Mammary epithelial cell (primary cell): Measurements from ENCODE around the gene NBEA.

Source experiments
- EZH2 ChIP-seq: IDR thresholded peaks from 2 replicates; pipeline ENCODE4 v1.6.1; 2012; ENCODE audit warnings: low read length, inconsistent platforms, borderline replicate concordance
- TF ChIP-seq, protein P1 (sequence below), 2 donors: IDR thresholded peaks in 1 of 2; conservative IDR thresholded peaks in 1 of 2; 2 replicates each; pipeline ENCODE4 v1.5.1; 2011 to 2012; ENCODE audit warnings: inconsistent platforms in 2 of 2, low read length in 2 of 2, mild to moderate bottlenecking in 2 of 2, control low read depth in 1 of 2, low read depth in 1 of 2; ENCODE audit not compliant: insufficient read depth in 1 of 2; ENCODE audit errors: extremely low read depth in 1 of 2

DNA sequence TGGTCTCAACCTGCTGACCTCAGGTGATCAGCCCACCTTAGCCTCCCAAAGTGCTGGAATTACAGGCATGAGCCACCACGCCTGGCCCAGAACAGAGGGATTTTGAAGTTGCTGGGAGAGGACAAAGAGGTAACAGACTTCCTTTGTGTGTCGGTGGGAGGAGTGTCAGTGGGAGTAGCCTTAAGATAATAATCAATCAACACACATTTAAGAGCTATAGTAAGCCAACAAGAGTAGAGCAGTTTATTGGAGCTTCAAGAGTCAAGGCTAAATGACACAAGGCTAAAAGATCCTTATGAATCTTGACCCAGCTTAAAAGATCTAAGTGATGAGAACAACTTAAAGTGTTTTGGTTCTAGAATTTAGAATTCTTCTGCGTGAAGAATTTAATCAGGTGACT lies 47.3 kb upstream of the NBEA start:
- TF ChIP-seq, protein P1, sequence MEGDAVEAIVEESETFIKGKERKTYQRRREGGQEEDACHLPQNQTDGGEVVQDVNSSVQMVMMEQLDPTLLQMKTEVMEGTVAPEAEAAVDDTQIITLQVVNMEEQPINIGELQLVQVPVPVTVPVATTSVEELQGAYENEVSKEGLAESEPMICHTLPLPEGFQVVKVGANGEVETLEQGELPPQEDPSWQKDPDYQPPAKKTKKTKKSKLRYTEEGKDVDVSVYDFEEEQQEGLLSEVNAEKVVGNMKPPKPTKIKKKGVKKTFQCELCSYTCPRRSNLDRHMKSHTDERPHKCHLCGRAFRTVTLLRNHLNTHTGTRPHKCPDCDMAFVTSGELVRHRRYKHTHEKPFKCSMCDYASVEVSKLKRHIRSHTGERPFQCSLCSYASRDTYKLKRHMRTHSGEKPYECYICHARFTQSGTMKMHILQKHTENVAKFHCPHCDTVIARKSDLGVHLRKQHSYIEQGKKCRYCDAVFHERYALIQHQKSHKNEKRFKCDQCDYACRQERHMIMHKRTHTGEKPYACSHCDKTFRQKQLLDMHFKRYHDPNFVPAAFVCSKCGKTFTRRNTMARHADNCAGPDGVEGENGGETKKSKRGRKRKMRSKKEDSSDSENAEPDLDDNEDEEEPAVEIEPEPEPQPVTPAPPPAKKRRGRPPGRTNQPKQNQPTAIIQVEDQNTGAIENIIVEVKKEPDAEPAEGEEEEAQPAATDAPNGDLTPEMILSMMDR (conservative IDR thresholded peaks at IDR 0.05 in 1 of 2, IDR thresholded peaks at IDR 0.05 in 1 of 2; ENCODE audit: extremely low read depth in 1 of 2, insufficient read depth in 1 of 2, low read depth in 1 of 2, low read length in 2 of 2): no peak
- no peak for TF ChIP-seq EZH2
